ENCODE results near the gene KRT23.

DNA sequence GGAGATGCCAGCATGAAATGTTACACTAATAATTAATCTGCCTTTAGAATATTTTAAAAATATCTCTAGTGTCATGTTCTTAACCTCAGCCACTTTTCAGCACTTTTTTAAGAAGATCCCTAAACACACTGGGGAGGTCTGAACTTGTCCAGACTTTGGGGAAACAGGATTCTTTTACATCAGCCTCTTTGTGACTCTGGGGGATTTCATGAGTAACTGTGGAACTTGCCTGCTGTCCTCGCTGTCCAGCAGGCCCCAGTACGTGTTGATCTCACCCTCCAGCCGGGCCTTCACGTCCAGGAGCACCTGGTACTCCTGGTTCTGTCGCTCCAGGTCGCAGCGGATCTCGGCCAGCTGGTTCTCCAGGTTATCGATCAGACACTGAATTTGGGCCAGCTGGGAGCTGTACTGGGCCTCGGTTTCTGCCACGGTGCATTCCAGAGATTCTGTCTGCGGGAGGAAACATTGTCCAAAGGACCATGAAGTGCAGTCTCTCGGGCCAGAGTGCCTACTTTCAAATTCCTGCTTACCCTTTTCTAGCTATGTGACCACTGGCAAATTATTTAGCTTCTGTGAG, 41.2 kb upstream of the KRT23 start:
- TF ChIP-seq ZNF274 (IDR thresholded peaks at IDR 0.05; ENCODE audit: low read depth, low read length), result no peak
- TF ChIP-seq YY1 (IDR thresholded peaks at IDR 0.05; ENCODE audit: insufficient read depth, insufficient read length), result no peak
- TF ChIP-seq SUZ12 (IDR thresholded peaks at IDR 0.05; ENCODE audit: extremely low read depth, insufficient read depth, insufficient read length), result no peak
